Lung (tissue), 12 donors: ENCODE results near the gene EPB41L5. TPM values are rescaled to one million over a fixed set of nuclear protein-coding genes. Genes with fewer than 3 reads are reported as not detected.

Experiments
- ATAC-seq: fragments of 200-7000 bp; cut with Tn5 transposase; one replicate; pipeline ENCODE4 v1.9.1; 2020; ENCODE audit warnings: moderate number of reproducible peaks; ENCODE audit not compliant: insufficient read depth, low FRiP score
- DNase-seq, 3 donors: peaks; one replicate each; pipeline ENCODE4 v3.0.0-alpha.2; 2013 to 2017
- H3K27ac ChIP-seq, 2 donors: one replicate each; pipeline ENCODE4 v1.5.1; 2013; ENCODE audit warnings: mild to moderate bottlenecking in 2 of 2, moderate library complexity in 2 of 2, control low read depth in 1 of 2, inconsistent platforms in 1 of 2, low read depth in 1 of 2, low read length in 1 of 2
- H3K27me3 ChIP-seq, 3 donors: one replicate each; pipeline ENCODE4 v1.5.1; 2013; ENCODE audit warnings: low read length in 2 of 3; ENCODE audit not compliant: control insufficient read depth in 3 of 3, insufficient read depth in 3 of 3
- H3K36me3 ChIP-seq, 4 donors: one replicate each; pipeline ENCODE4 v1.5.1; 2013; ENCODE audit warnings: low read length in 4 of 4, mild to moderate bottlenecking in 1 of 4, moderate library complexity in 1 of 4; ENCODE audit not compliant: control insufficient read depth in 4 of 4, insufficient read depth in 4 of 4
- H3K4me1 ChIP-seq, 5 donors: one replicate each; pipeline ENCODE4 v1.5.1; 2013; ENCODE audit warnings: low read length in 5 of 5, mild to moderate bottlenecking in 2 of 5, moderate library complexity in 1 of 5; ENCODE audit not compliant: control insufficient read depth in 5 of 5, insufficient read depth in 5 of 5
- H3K4me3 ChIP-seq: one replicate; pipeline ENCODE4 v1.5.1; 2013; ENCODE audit warnings: mild to moderate bottlenecking, control low read depth, moderate library complexity
- H3K9ac ChIP-seq, 2 donors: one replicate each; pipeline ENCODE4 v1.5.1; 2013; ENCODE audit warnings: low read length in 2 of 2, control low read depth in 1 of 2; ENCODE audit not compliant: insufficient read depth in 1 of 2
- H3K9me3 ChIP-seq, 4 donors: one replicate each; pipeline ENCODE4 v1.5.1; 2013; ENCODE audit warnings: low read length in 3 of 4, mild to moderate bottlenecking in 1 of 4, moderate library complexity in 1 of 4; ENCODE audit not compliant: control insufficient read depth in 4 of 4, insufficient read depth in 3 of 4
- WGBS, 2 donors: extraction: QIAGEN DNeasy Blood & Tissue Kit; methylation state at CpG; one replicate each; pipeline ENCODE4 v1.1.7; 2013; 5-methylcytosine and 5-hydroxymethylcytosine counted together
- polyA plus RNA-seq, 2 donors: library from polyadenylated mRNA; stranded (reverse); fragments of 200-250 nt; gene quantifications; one replicate each; pipeline ENCODE4 v1.2.1, GENCODE V29; 2013
- total RNA-seq, 2 donors: library from RNA; depleted of rRNA in 1 of 2; stranded (reverse); fragments of >200 nt in 1 of 2; gene quantifications; one replicate each; pipeline ENCODE4 v1.2.1, GENCODE V29; 2014 to 2021
- TF ChIP-seq, protein P1 (sequence below): IDR thresholded peaks from 2 replicates; pipeline ENCODE4 v1.5.1; 2012; ENCODE audit warnings: mild to moderate bottlenecking; ENCODE audit errors: control extremely low read depth, extremely low read depth
- donor health status: control.
- donor health status: control.
- donor health status: Bipolar disorder and iron deficiency.
- donor health status: healthy.
- donor health status: DM: yes; HTN: yes; CAD: no.

EPB41L5 gene
- total and polyA plus RNA-seq, 4 donors: 14.7 to 101 (median 31.3) TPM

DNA sequence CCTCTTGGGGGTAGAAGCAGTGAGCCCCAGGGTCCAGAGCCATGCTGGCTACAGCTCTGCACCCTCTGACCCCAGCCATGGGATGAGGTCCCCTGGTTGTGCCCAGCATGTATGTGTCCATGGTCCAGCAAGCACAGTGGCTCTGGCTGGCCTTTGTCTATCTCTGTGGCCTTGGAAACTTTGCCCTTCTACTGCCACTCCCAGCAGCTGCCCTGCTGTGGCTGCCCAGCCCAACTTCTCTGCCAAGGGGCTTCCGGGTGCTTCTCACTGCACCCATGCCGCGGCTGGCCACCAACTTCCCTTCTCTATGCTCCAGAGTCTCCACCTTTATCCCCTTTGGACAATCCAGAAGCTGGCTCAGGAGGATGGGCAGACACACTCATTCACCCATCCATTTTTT lies 191.5 kb downstream of the EPB41L5 start:
- H3K27me3 ChIP-seq: no peaks in the 10 kb centered on the region
- H3K4me1 ChIP-seq: peaks cover 0 to 4% (median 0%) of the 10 kb centered on the region in 5 donors
- H3K9ac ChIP-seq: no peak overlapping the region
- H3K9me3 ChIP-seq: no peaks in the 10 kb centered on the region
- ATAC-seq: no peak
- no peak overlapping the region for H3K27ac ChIP-seq
- no peak overlapping the region for H3K4me3 ChIP-seq
- DNase-seq: no peak
- no peaks in the 10 kb centered on the region for H3K36me3 ChIP-seq
- TF ChIP-seq, protein P1, sequence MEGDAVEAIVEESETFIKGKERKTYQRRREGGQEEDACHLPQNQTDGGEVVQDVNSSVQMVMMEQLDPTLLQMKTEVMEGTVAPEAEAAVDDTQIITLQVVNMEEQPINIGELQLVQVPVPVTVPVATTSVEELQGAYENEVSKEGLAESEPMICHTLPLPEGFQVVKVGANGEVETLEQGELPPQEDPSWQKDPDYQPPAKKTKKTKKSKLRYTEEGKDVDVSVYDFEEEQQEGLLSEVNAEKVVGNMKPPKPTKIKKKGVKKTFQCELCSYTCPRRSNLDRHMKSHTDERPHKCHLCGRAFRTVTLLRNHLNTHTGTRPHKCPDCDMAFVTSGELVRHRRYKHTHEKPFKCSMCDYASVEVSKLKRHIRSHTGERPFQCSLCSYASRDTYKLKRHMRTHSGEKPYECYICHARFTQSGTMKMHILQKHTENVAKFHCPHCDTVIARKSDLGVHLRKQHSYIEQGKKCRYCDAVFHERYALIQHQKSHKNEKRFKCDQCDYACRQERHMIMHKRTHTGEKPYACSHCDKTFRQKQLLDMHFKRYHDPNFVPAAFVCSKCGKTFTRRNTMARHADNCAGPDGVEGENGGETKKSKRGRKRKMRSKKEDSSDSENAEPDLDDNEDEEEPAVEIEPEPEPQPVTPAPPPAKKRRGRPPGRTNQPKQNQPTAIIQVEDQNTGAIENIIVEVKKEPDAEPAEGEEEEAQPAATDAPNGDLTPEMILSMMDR: no peak
- 60 to 63% methylated on average over 3 of the region's 3 CpGs for WGBS, 2 donors

GRCh38 chr2:120204945-120205670 lies 192.2 kb downstream of the EPB41L5 start:
- Histone ChIP-seq H3K36me3 (no peaks in the 10 kb centered on the region), H3K9ac (no peak overlapping the region), H3K9me3 (no peaks in the 10 kb centered on the region), H3K4me3 (no peak overlapping the region), H3K4me1 (peaks cover 0 to 4% (median 0%) of the 10 kb centered on the region in 5 donors), H3K27ac (no peak overlapping the region), H3K27me3 (no peaks in the 10 kb centered on the region)
- ATAC-seq (no peak), DNase-seq (no peak)
- 90 to 98% methylated on average over 12 of the region's 12 CpGs for WGBS, 2 donors
- TF ChIP-seq, protein P1: no peak

- no peaks in the 10 kb centered on the region for H3K27me3 ChIP-seq
- TF ChIP-seq, protein P1: no peak
- H3K9me3 ChIP-seq: no peaks in the 10 kb centered on the region
- H3K9ac ChIP-seq: no peak overlapping the region
- ATAC-seq (no peak), DNase-seq (no peak)
- no peak overlapping the region for H3K27ac ChIP-seq
- H3K4me1 ChIP-seq: peaks cover 0 to 4% (median 0%) of the 10 kb centered on the region in 5 donors
- WGBS, 2 donors: 76 to 81% methylated on average over 8 of the region's 8 CpGs
- no peaks in the 10 kb centered on the region for H3K36me3 ChIP-seq
- no peak overlapping the region for H3K4me3 ChIP-seq
Observed at GRCh38 chr2:120206022-120206581, 193.2 kb downstream of the EPB41L5 start.
